Measurements from ENCODE around the gene NOSTRIN.
A peak's percentile ranks its signal among the peaks of the same experiment; 100 is the strongest.
"Not testable (repeated sequence)": the region's sequence is repeated elsewhere in the genome, so short reads cannot be mapped to it uniquely, and the experiment has no call there.

Gene NOSTRIN

GRCh38 chr2:168781191-168781817 is 21.1 kb upstream of the NOSTRIN start:
- H3K27ac ChIP-seq = no peak overlapping the region
- TF ChIP-seq ZFX (IDR thresholded peaks at IDR 0.05) (no peak), CTCF (conservative IDR thresholded peaks at IDR 0.05) (no peak)

- TF ChIP-seq ZFX (IDR thresholded peaks at IDR 0.05) = no peak
- no peak for TF ChIP-seq CTCF (conservative IDR thresholded peaks at IDR 0.05)
Observed at GRCh38 chr2:168782271-168782670, 20.2 kb upstream of the NOSTRIN start.

DNA sequence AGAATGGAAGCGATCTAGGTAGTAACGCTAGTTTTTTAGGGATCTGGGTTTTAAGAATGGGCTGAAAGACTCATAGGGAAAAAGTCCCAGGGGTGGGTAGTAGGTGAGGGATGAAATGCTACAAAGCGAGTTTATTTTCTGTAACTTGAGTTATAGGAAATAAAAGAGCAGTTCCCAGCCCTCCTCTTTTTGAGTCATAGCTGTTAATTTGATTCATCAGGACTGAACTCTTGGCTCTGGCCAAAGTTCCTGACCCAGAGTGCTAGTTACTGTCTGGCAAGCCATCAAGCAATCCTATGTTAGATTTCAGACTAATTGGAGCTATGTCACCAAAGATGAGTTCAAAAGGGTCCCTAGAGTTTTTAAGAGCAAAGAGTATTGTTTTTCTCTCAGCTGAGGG is 17.4 kb upstream of the NOSTRIN start:
- TF ChIP-seq CTCF (conservative IDR thresholded peaks at IDR 0.05) (no peak), ZFX (IDR thresholded peaks at IDR 0.05) (no peak)
- peak overlapping the region; percentile 68; the same call in 1 of the 2 replicates for H3K27ac ChIP-seq

More at GRCh38 chr2:168782271-168782670, 20.2 kb upstream of the NOSTRIN start:
- H3K27ac ChIP-seq = no peak overlapping the region

DNA sequence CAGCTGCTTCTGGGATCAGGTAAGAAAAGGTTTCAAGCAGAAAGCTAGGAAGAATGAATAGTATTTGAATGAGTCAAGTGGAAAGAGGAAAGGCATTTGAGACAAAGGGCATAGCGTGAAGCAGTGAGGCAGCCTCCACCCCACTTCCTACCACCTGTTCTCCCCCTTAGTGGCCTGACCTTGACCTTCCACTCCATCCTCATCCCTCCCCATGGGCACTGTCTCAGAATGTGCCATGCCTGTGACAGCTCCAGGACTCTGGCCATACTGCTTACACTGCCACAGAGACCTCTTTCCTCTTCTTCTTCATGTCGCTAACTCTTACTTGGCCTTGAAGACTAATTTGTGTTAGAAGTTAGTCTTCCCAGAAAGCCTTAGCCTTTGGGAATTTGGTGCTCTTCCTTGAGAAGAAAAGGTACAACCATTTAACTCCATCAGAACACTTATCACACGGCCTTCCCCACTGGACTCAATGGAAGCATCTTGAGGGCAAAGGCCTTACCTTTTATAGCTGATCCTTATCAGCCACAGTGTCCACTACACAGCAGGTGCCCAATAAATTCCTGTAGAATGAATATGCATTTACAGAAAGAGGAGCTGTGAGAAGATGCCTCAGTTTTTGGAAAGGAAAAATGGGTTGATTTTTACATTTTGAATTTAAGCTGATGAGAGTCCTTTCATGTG is 15.2 kb upstream of the NOSTRIN start:
- no peak overlapping the region for H3K27ac ChIP-seq
- TF ChIP-seq CTCF (conservative IDR thresholded peaks at IDR 0.05) (no peak), ZFX (IDR thresholded peaks at IDR 0.05) (no peak)

DNA sequence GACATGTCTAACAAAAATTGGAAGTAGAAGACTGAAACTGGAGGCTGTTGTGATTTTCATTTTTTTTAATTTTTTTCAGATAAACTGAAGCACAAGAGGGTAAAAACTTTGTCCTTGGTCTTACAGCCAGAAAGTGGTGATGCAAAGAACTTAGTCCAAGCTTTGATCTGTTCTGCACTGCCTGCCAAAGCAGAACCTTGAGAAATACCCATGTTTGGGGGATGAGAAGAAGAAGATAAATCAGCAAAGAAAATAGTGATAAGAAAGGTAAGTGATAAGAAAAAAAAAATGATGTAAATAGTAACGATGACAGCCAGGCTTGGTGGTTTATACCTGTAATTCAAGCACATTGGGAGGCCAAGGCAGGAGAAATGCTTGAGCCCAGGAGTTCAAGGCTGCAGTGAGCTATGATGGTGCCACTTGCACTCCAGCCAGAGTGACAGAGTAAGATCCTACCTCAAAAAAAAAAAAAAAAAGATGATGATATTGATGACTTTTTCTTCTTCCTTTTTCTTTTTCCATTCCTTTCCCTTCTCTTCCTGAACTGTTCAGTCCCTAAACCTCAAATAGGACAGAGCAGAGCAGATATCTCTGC is 14.6 kb upstream of the NOSTRIN start:
- no peak overlapping the region for H3K27ac ChIP-seq
- TF ChIP-seq CTCF (conservative IDR thresholded peaks at IDR 0.05) (no peak), ZFX (IDR thresholded peaks at IDR 0.05) (no peak)

- no peak overlapping the region for H3K27ac ChIP-seq
- TF ChIP-seq CTCF (conservative IDR thresholded peaks at IDR 0.05) (no peak), ZFX (IDR thresholded peaks at IDR 0.05) (no peak)
Observed at GRCh38 chr2:168789776-168790175, 12.7 kb upstream of the NOSTRIN start.

DNA sequence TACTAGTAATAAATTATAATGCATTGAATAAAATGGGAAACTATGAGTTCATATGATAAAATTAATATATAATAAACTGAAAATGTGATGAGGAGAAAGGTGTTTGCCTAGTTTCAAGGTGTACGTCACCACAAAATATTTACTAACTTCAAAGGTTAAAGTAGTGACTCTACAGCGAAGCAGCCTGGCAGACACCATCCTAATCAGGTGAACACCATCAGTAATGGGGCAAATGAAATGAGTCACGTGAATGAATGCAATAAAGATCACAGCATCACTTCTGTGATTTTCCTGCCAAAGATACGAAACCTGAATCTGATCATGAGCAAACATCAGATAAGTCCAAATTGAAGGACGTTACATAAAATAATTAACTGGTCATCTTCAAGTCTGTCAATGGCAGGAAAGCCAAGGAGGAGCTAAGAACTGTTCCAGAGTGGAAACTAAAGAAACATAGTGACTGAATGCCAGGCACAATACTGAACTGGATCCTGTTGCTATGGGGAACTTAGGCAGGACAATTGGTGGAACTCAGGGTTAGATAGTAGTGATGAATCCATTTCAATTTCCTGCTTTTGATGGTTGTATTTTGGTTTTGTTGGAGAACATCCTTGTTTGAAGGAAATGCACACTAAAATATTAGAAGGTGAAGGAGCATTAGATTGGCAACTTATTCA is 12.1 kb upstream of the NOSTRIN start:
- H3K27ac ChIP-seq = no peak overlapping the region
- TF ChIP-seq CTCF (conservative IDR thresholded peaks at IDR 0.05) = no peak
- TF ChIP-seq ZFX (IDR thresholded peaks at IDR 0.05) = no peak

DNA sequence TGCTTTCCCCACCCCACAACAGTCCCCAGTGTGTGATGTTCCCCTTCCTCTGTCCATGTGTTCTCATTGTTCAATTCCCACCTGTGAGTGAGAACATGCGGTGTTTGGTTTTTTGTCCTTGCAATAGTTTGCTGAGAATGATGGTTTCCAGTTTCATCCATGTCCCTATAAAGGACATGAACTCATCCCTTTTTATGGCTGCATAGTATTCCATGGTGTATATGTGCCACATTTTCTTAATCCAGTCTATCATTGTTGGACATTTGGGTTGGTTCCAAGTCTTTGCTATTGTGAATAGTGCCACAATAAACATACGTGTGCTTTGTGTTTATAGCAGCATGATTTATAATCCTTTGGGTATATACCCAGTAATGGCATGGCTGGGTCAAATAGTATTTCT is 11.3 kb upstream of the NOSTRIN start:
- not testable (repeated sequence) for H3K27ac ChIP-seq

All from C4-2B (cell line).